ENCODE data around the gene MID1.

DNA sequence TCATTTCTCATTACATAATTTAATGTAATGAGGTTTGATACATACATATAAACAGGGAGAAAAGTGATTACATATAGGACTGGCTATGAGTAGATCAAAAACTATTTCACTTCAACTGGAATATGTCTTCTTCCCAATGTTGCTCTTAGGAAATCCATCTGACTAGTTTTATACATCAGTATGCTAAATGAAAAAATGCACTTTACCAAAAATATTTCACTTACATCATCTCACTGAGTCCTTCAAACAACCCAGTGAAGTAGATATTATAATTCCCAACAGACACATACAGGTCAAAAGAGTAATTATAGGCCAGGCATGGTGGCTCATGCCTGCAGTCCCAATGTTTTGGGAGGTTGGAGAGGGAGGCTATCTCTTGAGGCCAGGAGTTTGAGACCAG is 215.9 kb downstream of the MID1 start:
- TF ChIP-seq, protein P1, sequence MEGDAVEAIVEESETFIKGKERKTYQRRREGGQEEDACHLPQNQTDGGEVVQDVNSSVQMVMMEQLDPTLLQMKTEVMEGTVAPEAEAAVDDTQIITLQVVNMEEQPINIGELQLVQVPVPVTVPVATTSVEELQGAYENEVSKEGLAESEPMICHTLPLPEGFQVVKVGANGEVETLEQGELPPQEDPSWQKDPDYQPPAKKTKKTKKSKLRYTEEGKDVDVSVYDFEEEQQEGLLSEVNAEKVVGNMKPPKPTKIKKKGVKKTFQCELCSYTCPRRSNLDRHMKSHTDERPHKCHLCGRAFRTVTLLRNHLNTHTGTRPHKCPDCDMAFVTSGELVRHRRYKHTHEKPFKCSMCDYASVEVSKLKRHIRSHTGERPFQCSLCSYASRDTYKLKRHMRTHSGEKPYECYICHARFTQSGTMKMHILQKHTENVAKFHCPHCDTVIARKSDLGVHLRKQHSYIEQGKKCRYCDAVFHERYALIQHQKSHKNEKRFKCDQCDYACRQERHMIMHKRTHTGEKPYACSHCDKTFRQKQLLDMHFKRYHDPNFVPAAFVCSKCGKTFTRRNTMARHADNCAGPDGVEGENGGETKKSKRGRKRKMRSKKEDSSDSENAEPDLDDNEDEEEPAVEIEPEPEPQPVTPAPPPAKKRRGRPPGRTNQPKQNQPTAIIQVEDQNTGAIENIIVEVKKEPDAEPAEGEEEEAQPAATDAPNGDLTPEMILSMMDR (IDR thresholded peaks at IDR 0.05): no peak
- no peak for TF ChIP-seq POLR2AphosphoS5 (IDR thresholded peaks at IDR 0.05)
- TF ChIP-seq POLR2A (IDR thresholded peaks at IDR 0.05): no peak

Data from prostate gland (tissue), 2 donors.